ENCODE data around the gene MDH1. TPM values are rescaled to one million over a fixed set of nuclear protein-coding genes. Genes with fewer than 3 reads are reported as not detected.

Gene MDH1
- total RNA-seq, 4 donors from 2014 or later = 134 to 229 (median 190) TPM

GRCh38 chr2:63578767-63579166 lies 10.0 kb upstream of the MDH1 start:
- H3K4me1 ChIP-seq = peaks cover 0 to 11% (median 0%) of the 10 kb centered on the region in 3 donors
- H3K36me3 ChIP-seq = no peaks in the 10 kb centered on the region
- H3K9me3 ChIP-seq = no peaks in the 10 kb centered on the region
- no peak for ATAC-seq
- 96 to 97% methylated on average over 2 to 3 of the region's 3 CpGs for WGBS, 2 donors (ENCODE audit: low coverage in 1 of 2)
- no peak overlapping the region for H3K27ac ChIP-seq
- H3K4me3 ChIP-seq = no peak overlapping the region
- no peaks in the 10 kb centered on the region for H3K27me3 ChIP-seq
- TF ChIP-seq EP300 (IDR thresholded peaks at IDR 0.05) (no peak), POLR2AphosphoS5 (IDR thresholded peaks at IDR 0.05) (no peak), CTCF (IDR thresholded peaks at IDR 0.05) (no peak), POLR2A (IDR thresholded peaks at IDR 0.05) (no peak)

GRCh38 chr2:63580651-63581297 lies 8.0 kb upstream of the MDH1 start:
- 49 to 59% methylated on average over 4 of the region's 4 CpGs for WGBS, 2 donors (ENCODE audit: low coverage in 1 of 2)
- ATAC-seq = no peak
- Histone ChIP-seq H3K9me3 (no peaks in the 10 kb centered on the region), H3K27me3 (no peaks in the 10 kb centered on the region), H3K36me3 (no peaks in the 10 kb centered on the region), H3K4me1 (peaks cover 0 to 11% (median 0%) of the 10 kb centered on the region in 3 donors), H3K4me3 (no peak overlapping the region), H3K27ac (peak overlapping the region in 3 of 4 donors; percentile 18 to 52 (median 52))
- TF ChIP-seq CTCF (IDR thresholded peaks at IDR 0.05) = no peak
- TF ChIP-seq POLR2A (IDR thresholded peaks at IDR 0.05) = no peak
- no peak for TF ChIP-seq EP300 (IDR thresholded peaks at IDR 0.05)
- TF ChIP-seq POLR2AphosphoS5 (IDR thresholded peaks at IDR 0.05) = no peak

- Histone ChIP-seq H3K4me3 (no peak overlapping the region), H3K27me3 (no peaks in the 10 kb centered on the region), H3K4me1 (peaks cover 0 to 11% (median 0%) of the 10 kb centered on the region in 3 donors), H3K9me3 (no peaks in the 10 kb centered on the region), H3K36me3 (no peaks in the 10 kb centered on the region), H3K27ac (peak overlapping the region in 3 of 4 donors; percentile 18 to 52 (median 52))
- TF ChIP-seq POLR2A (IDR thresholded peaks at IDR 0.05) (no peak), EP300 (IDR thresholded peaks at IDR 0.05) (no peak), CTCF (IDR thresholded peaks at IDR 0.05) (no peak), POLR2AphosphoS5 (IDR thresholded peaks at IDR 0.05) (peak; percentile 70)
- WGBS, 2 donors (ENCODE audit: low coverage in 1 of 2) = 41 to 43% methylated on average over 5 of the region's 5 CpGs
- ATAC-seq = peak; percentile 53
These were observed 7.3 kb upstream of the MDH1 start for GRCh38 chr2:63581298-63581961.

GRCh38 chr2:63582873-63583272 lies 5.9 kb upstream of the MDH1 start:
- Histone ChIP-seq H3K4me1 (peaks cover 0 to 22% (median 0%) of the 10 kb centered on the region in 3 donors), H3K27ac (no peak overlapping the region), H3K4me3 (no peak overlapping the region), H3K9me3 (no peaks in the 10 kb centered on the region), H3K27me3 (no peaks in the 10 kb centered on the region), H3K36me3 (no peaks in the 10 kb centered on the region)
- ATAC-seq = no peak
- 80 to 100% methylated on average over 1 of the region's 1 CpG for WGBS, 2 donors (ENCODE audit: low coverage in 1 of 2)
- TF ChIP-seq POLR2A (IDR thresholded peaks at IDR 0.05) (no peak), EP300 (IDR thresholded peaks at IDR 0.05) (no peak), CTCF (IDR thresholded peaks at IDR 0.05) (no peak), POLR2AphosphoS5 (IDR thresholded peaks at IDR 0.05) (no peak)
